GM12878 (cell line): ENCODE data around the gene NKAIN1. TPM values are rescaled to one million over a fixed set of nuclear protein-coding genes. Genes with fewer than 3 reads are reported as not detected.

Experiments
- ATAC-seq: fragments of 200-7000 bp; cut with Tn5 transposase; 3 replicates; pipeline ENCODE4 v1.9.1; 2020; ENCODE audit warnings: mild to moderate bottlenecking, moderate library complexity
- BruUV-seq: library from RNA; stranded (reverse); fragments of 400-500 nt; replicated peaks from 2 replicates; lab custom pipeline; 2021; lab: Mats Ljungman, UMichigan
- CTCF ChIA-PET: fragments of 300-600 bp; sonication (Branson Sonifier 250); formaldehyde crosslinking; extraction: SDS; loops from one replicate; lab custom pipeline; 2021; ENCODE audit warnings: inconsistent platforms; lab: Yijun Ruan, JAX
- POLR2A ChIA-PET: fragments of 350-600 bp; formaldehyde crosslinking; extraction: SDS; loops from one replicate; lab custom pipeline; 2021; ENCODE audit warnings: inconsistent platforms; lab: Charles Lee
- RAD21 ChIA-PET: fragments of 300-600 bp; sonication (Branson Sonifier 250); formaldehyde crosslinking; loops from one replicate; lab custom pipeline; 2023; ENCODE audit warnings: antibody characterized with exemption; ENCODE audit not compliant: unreplicated experiment; lab: Charles Lee
- SMC1A ChIA-PET: fragments of 300-600 bp; sonication (Branson Sonifier 250); formaldehyde crosslinking; loops from one replicate; lab custom pipeline; 2023; ENCODE audit not compliant: unreplicated experiment, uncharacterized antibody; lab: Charles Lee
- DNase-seq: peaks from one replicate; pipeline ENCODE4 v3.0.0-alpha.2; 2011; ENCODE audit warnings: low read depth, low spot score
- FAIRE-seq: peaks from 3 replicates; lab custom pipeline; 2011; peaks lifted over from hg19 to GRCh38; lab: Jason Lieb, UNC
- H2AFZ ChIP-seq: 2 replicates; pipeline ENCODE4 v1.6.0; 2011; ENCODE audit warnings: low read depth, low read length, control low read depth; ENCODE audit not compliant: control insufficient read depth
- H3K27ac ChIP-seq: 2 replicates; pipeline ENCODE4 v1.5.1; 2011; ENCODE audit warnings: control low read depth; ENCODE audit not compliant: control insufficient read depth, insufficient read depth
- H3K27me3 ChIP-seq, 2 experiments: replicated peaks in 1 of 2; 2 replicates each; pipeline versions ENCODE4 v1.6.0 to v1.6.1; 2011; ENCODE audit warnings: low read length in 1 of 2; ENCODE audit not compliant: control insufficient read depth in 2 of 2, insufficient read depth in 2 of 2
- H3K36me3 ChIP-seq, 2 experiments: 2 replicates each; pipeline ENCODE4 v1.5.1; 2011; ENCODE audit warnings: low read length in 1 of 2; ENCODE audit not compliant: control insufficient read depth in 2 of 2, insufficient read depth in 2 of 2
- H3K4me1 ChIP-seq: 2 replicates; pipeline ENCODE4 v1.6.1; 2011; ENCODE audit warnings: mild to moderate bottlenecking, low read length, moderate library complexity, mixed read lengths; ENCODE audit not compliant: control insufficient read depth, insufficient read depth
- H3K4me2 ChIP-seq: 2 replicates; pipeline ENCODE4 v1.6.0; 2011; ENCODE audit warnings: control low read depth; ENCODE audit not compliant: control insufficient read depth, insufficient read depth
- H3K4me3 ChIP-seq: fragments of 200-600 bp; sonication (generic); 2 replicates; pipeline ENCODE4 v1.5.1; 2016
- H3K79me2 ChIP-seq: 2 replicates; pipeline ENCODE4 v1.6.0; 2011; ENCODE audit warnings: low read length; ENCODE audit not compliant: control insufficient read depth, insufficient read depth
- H3K9ac ChIP-seq: 2 replicates; pipeline ENCODE4 v1.8.0; 2011; ENCODE audit warnings: low read length, control low read depth, mixed read lengths; ENCODE audit not compliant: control insufficient read depth, insufficient read depth
- H3K9me3 ChIP-seq: replicated peaks from 3 replicates; pipeline ENCODE4 v1.5.1; 2011; ENCODE audit warnings: mild to moderate bottlenecking, low read length; ENCODE audit not compliant: control insufficient read depth, insufficient read depth
- H4K20me1 ChIP-seq: 2 replicates; pipeline ENCODE4 v1.6.0; 2011; ENCODE audit not compliant: control insufficient read depth, insufficient read depth
- BHLHE40 ChIP-seq, 2 experiments: fragments of 450-650 bp in 1 of 2; IDR thresholded peaks; 2 replicates each; pipeline ENCODE4 v1.6.1; 2011 to 2017; ENCODE audit warnings: low read depth in 2 of 2, borderline replicate concordance in 1 of 2, improper control_type of control experiment in 1 of 2, low read length in 1 of 2, mild to moderate bottlenecking in 1 of 2
- CHD1 ChIP-seq: IDR thresholded peaks from 2 replicates; pipeline ENCODE4 v1.6.1; 2012; ENCODE audit warnings: low read depth, low read length, improper control_type of control experiment
- CREB1 ChIP-seq: IDR thresholded peaks from 2 replicates; pipeline ENCODE4 v1.6.1; 2012; ENCODE audit warnings: low read depth, mild to moderate bottlenecking, inconsistent platforms
- EED ChIP-seq: sonication (generic); IDR thresholded peaks from 2 replicates; pipeline ENCODE4 v1.6.1; 2016; ENCODE audit warnings: antibody characterized with exemption, low read depth
- HCFC1 ChIP-seq: fragments of 150-350 bp; IDR thresholded peaks from 2 replicates; pipeline ENCODE4 v1.6.1; 2014; ENCODE audit warnings: low read length
- HSF1 ChIP-seq: fragments of 150-350 bp; IDR thresholded peaks from 2 replicates; pipeline ENCODE4 v1.6.1; 2014; ENCODE audit warnings: mild to moderate bottlenecking, low read depth, low read length
- MEF2A ChIP-seq: IDR thresholded peaks from 2 replicates; pipeline ENCODE4 v1.6.1; 2011; ENCODE audit warnings: low read depth, mild to moderate bottlenecking, low read length, moderate library complexity; ENCODE audit not compliant: insufficient read depth
- NBN ChIP-seq: fragments of 450-650 bp; IDR thresholded peaks from 2 replicates; pipeline ENCODE4 v1.6.1; 2016
- NFYB ChIP-seq: IDR thresholded peaks from 2 replicates; pipeline ENCODE4 v1.6.1; 2011; ENCODE audit warnings: low read depth, mild to moderate bottlenecking, low read length, improper control_type of control experiment, moderate library complexity; ENCODE audit not compliant: insufficient read depth
- NRF1 ChIP-seq: conservative IDR thresholded peaks from 2 replicates; pipeline ENCODE4 v1.6.1; 2011; ENCODE audit warnings: mild to moderate bottlenecking, low read depth, low read length, improper control_type of control experiment
- PAX5 ChIP-seq: IDR thresholded peaks from 2 replicates; pipeline ENCODE4 v1.6.1; 2011; ENCODE audit warnings: low read depth, low read length, borderline replicate concordance
- PAX8 ChIP-seq: fragments of 450-650 bp; IDR thresholded peaks from 2 replicates; pipeline ENCODE4 v1.6.1; 2017; ENCODE audit warnings: mild to moderate bottlenecking, moderate library complexity
- RELB ChIP-seq: fragments of 450-650 bp; IDR thresholded peaks from 2 replicates; pipeline ENCODE4 v1.6.1; 2017; ENCODE audit warnings: low read depth, mild to moderate bottlenecking, moderate library complexity
- REST ChIP-seq: IDR thresholded peaks from 2 replicates; pipeline ENCODE4 v1.6.1; 2012; ENCODE audit warnings: mild to moderate bottlenecking, low read depth, low read length
- RUNX3 ChIP-seq: IDR thresholded peaks from 2 replicates; pipeline ENCODE4 v1.6.1; 2012; ENCODE audit warnings: low read length, inconsistent platforms
- TCF7 ChIP-seq: IDR thresholded peaks from 2 replicates; pipeline ENCODE4 v1.6.1; 2014; ENCODE audit warnings: antibody characterized with exemption, borderline replicate concordance
- ZNF207 ChIP-seq: fragments of 450-650 bp; IDR thresholded peaks from 2 replicates; pipeline ENCODE4 v1.6.1; 2014; ENCODE audit warnings: antibody characterized with exemption, mild to moderate bottlenecking, borderline replicate concordance
- ZNF274 ChIP-seq: IDR thresholded peaks from one replicate; pipeline ENCODE4 v1.8.0; 2011; ENCODE audit not compliant: insufficient read length, insufficient read depth
- WGBS: methylation state at CpG from one replicate; pipeline ENCODE4 v1.1.6; 2016; ENCODE audit warnings: low lambda C conversion rate; ENCODE audit not compliant: insufficient replicate concordance, insufficient coverage; ENCODE audit errors: missing lambda C conversion rate; 5-methylcytosine and 5-hydroxymethylcytosine counted together
- in situ Hi-C: fragments of 300-500 bp; cut with MboI; formaldehyde crosslinking; loops from 9 replicates; pipeline ENCODE4 v1.14.3; 2018; ENCODE audit warnings: mixed read lengths
- intact Hi-C: fragments of 100-400 bp; cut with micrococcal nuclease; formaldehyde crosslinking; loops from one replicate; pipeline ENCODE4 v1.14.2; 2022; ENCODE audit not compliant: unreplicated experiment
- polyA plus RNA-seq, 11 experiments: library from polyadenylated mRNA; depleted of rRNA in 4 of 11; unstranded in 6 of 11; stranded (reverse) in 5 of 11; fragments of >200 nt; fragmentation: Nextera tagmentation in 4 of 11; fragmentation: Illumina TruSeq in 1 of 11; extraction: Ambion mirVana in 4 of 11; extraction: Trizol in 1 of 11; gene quantifications; 1 replicate in 1 of 11; 2 replicates in 10 of 11; pipeline versions ENCODE4 v1.2.1 to v1.2.3, GENCODE V29; 2011 to 2016; ENCODE audit warnings: inconsistent platforms in 2 of 11, missing spikeins in 2 of 11, low read depth in 1 of 11
- total RNA-seq, 4 experiments: library from RNA; depleted of rRNA in 3 of 4; stranded (reverse); fragments of >200 nt in 3 of 4; fragmentation: Illumina TruSeq in 1 of 4; extraction: Trizol in 1 of 4; gene quantifications; 2 replicates each; pipeline versions ENCODE4 v1.2.1 to v1.2.3, GENCODE V29; 2013 to 2021

The NKAIN1 gene
- total and polyA plus RNA-seq, 10 of the 15 experiments (the other 5 are each of a cell fraction or from before 2014, with no cell fraction given), result not detected

GRCh38 chr1:31238612-31238985, 1.1 kb downstream of the NKAIN1 start (continued):
- TF ChIP-seq CHD1 (no peak), PAX5 (no peak), HSF1 (no peak), EED (no peak), CREB1 (no peak), RELB (no peak), ZNF274 (no peak)

- FAIRE-seq, result no peak
- Histone ChIP-seq H3K9me3 (no peaks in the 10 kb centered on the region), H3K4me1 (no peaks in the 10 kb centered on the region), H3K27ac (no peak overlapping the region), H4K20me1 (no peaks in the 10 kb centered on the region), H3K4me3 (no peak overlapping the region), H2AFZ (no peak overlapping the region), H3K27me3 (peaks cover 0 to 5% of the 10 kb centered on the region in 2 experiments; a peak in 3 of 4 replicates), H3K4me2 (no peak overlapping the region), H3K9ac (no peak overlapping the region), H3K79me2 (no peaks in the 10 kb centered on the region), H3K36me3 (no peaks in the 10 kb centered on the region)
- ChIA-PET POLR2A (no interaction called here), SMC1A (interaction anchor here (0.7 kb wide), 1 partner anchor 80 kb away, joined by 3 read pairs; no protein-coding TSS in a partner anchor), RAD21 (no interaction called here), CTCF (interaction anchor here (0.6 to 2.5 kb wide), 2 partner anchors 51 to 534 kb away, joined by 3 to 7 read pairs; no protein-coding TSS in a partner anchor)
- intact Hi-C loops (no loop called here), in situ Hi-C loops (no loop called here)
- no peak for DNase-seq
- no TSS peak for BruUV-seq
- 34% methylated on average over 4 of the region's 4 CpGs for WGBS
- ATAC-seq, result no peak
- TF ChIP-seq MEF2A, result no peak
- TF ChIP-seq BHLHE40 (IDR thresholded peaks at IDR 0.05; ENCODE audit: borderline replicate concordance in 1 of 2, low read depth in 2 of 2, low read length in 1 of 2), result no peak
- no peak for TF ChIP-seq RUNX3
- TF ChIP-seq NRF1, result no peak
- TF ChIP-seq HCFC1, result no peak
- TF ChIP-seq TCF7, result no peak
- TF ChIP-seq ZNF207, result no peak
- TF ChIP-seq REST, result no peak
- no peak for TF ChIP-seq NBN
- TF ChIP-seq NFYB, result no peak
- no peak for TF ChIP-seq PAX8
These were observed 4.8 kb downstream of the NKAIN1 start for GRCh38 chr1:31234870-31235269.
